SK-N-SH treated with all-trans-retinoic acid at 6 μM for 48 hours (cell line): ENCODE results near the gene KRTAP10-4.

Source experiments
- ATAC-seq: fragments of 200-7000 bp; cut with Tn5 transposase; 3 replicates; pipeline ENCODE4 v1.9.1; 2020; ENCODE audit warnings: mild to moderate bottlenecking, moderate library complexity
- ARNTL ChIP-seq: fragments of 450-650 bp; formaldehyde crosslinking; IDR thresholded peaks from 2 replicates; pipeline ENCODE4 v1.5.0; 2020; ENCODE audit warnings: low read depth, mild to moderate bottlenecking, moderate library complexity, borderline replicate concordance
- BACH2 ChIP-seq: fragments of 250-450 bp; sonication (Bioruptor Pico); IDR thresholded peaks from 2 replicates; pipeline ENCODE4 v1.9.0; 2021; ENCODE audit warnings: mild to moderate bottlenecking, borderline replicate concordance
- CREB5 ChIP-seq: fragments of 250-450 bp; sonication (Bioruptor Pico); IDR thresholded peaks from 2 replicates; pipeline ENCODE4 v1.5.1; 2020; ENCODE audit warnings: low read depth, mild to moderate bottlenecking, moderate library complexity
- CSDC2 ChIP-seq: fragments of 250-450 bp; sonication (Bioruptor Pico); IDR thresholded peaks from 2 replicates; pipeline ENCODE4 v1.5.0; 2020; ENCODE audit warnings: mild to moderate bottlenecking, moderate library complexity
- CSRNP3 ChIP-seq: fragments of 250-450 bp; sonication (Bioruptor Pico); IDR thresholded peaks from 2 replicates; pipeline ENCODE4 v1.5.1; 2021; ENCODE audit warnings: mild to moderate bottlenecking, moderate library complexity
- ESRRG ChIP-seq: fragments of 250-450 bp; sonication (Bioruptor Pico); IDR thresholded peaks from 2 replicates; pipeline ENCODE4 v1.6.1; 2021; ENCODE audit warnings: mild to moderate bottlenecking
- GLIS3 ChIP-seq: fragments of 250-450 bp; sonication (Bioruptor Pico); IDR thresholded peaks from 2 replicates; pipeline ENCODE4 v1.5.0; 2020; ENCODE audit warnings: mild to moderate bottlenecking, moderate library complexity
- ISL1 ChIP-seq: fragments of 250-450 bp; sonication (Bioruptor Pico); IDR thresholded peaks from 2 replicates; pipeline ENCODE4 v2.1.2; 2022; ENCODE audit warnings: mild to moderate bottlenecking, moderate library complexity
- OSR1 ChIP-seq: fragments of 250-450 bp; sonication (Bioruptor Pico); IDR thresholded peaks from 2 replicates; pipeline ENCODE4 v1.8.0; 2022; ENCODE audit warnings: moderate library complexity, mild to moderate bottlenecking, inconsistent platforms
- PATZ1 ChIP-seq: fragments of 250-450 bp; sonication (Bioruptor Pico); IDR thresholded peaks from 2 replicates; pipeline ENCODE4 v1.8.0; 2020; ENCODE audit warnings: mild to moderate bottlenecking, moderate library complexity, borderline replicate concordance
- POU6F1 ChIP-seq: fragments of 250-450 bp; sonication (Bioruptor Pico); IDR thresholded peaks from 2 replicates; pipeline ENCODE4 v1.8.0; 2021; ENCODE audit warnings: low read depth, mild to moderate bottlenecking, moderate library complexity, borderline replicate concordance
- PPARA ChIP-seq: fragments of 250-450 bp; sonication (Bioruptor Pico); IDR thresholded peaks from 2 replicates; pipeline ENCODE4 v1.5.0; 2020; ENCODE audit warnings: mild to moderate bottlenecking, borderline replicate concordance
- RARB ChIP-seq: fragments of 250-450 bp; sonication (Bioruptor Pico); IDR thresholded peaks from 2 replicates; pipeline ENCODE4 v1.8.0; 2021; ENCODE audit warnings: mild to moderate bottlenecking, moderate library complexity
- SNAI2 ChIP-seq: fragments of 250-450 bp; sonication (Bioruptor Pico); IDR thresholded peaks from 2 replicates; pipeline ENCODE4 v1.5.0; 2020; ENCODE audit warnings: mild to moderate bottlenecking, moderate library complexity
- TCF4 ChIP-seq: fragments of 250-450 bp; sonication (Bioruptor Pico); IDR thresholded peaks from 2 replicates; pipeline ENCODE4 v1.8.0; 2021; ENCODE audit warnings: mild to moderate bottlenecking, moderate library complexity, borderline replicate concordance
- TOX ChIP-seq: fragments of 250-450 bp; sonication (Bioruptor Pico); IDR thresholded peaks from 2 replicates; pipeline ENCODE4 v1.8.0; 2021; ENCODE audit warnings: mild to moderate bottlenecking, moderate library complexity, borderline replicate concordance
- ZC3H10 ChIP-seq: fragments of 250-450 bp; sonication (Bioruptor Pico); IDR thresholded peaks from 2 replicates; pipeline ENCODE4 v1.5.1; 2021; ENCODE audit warnings: mild to moderate bottlenecking, moderate library complexity
- ZFP3 ChIP-seq: fragments of 250-450 bp; sonication (Bioruptor Pico); IDR thresholded peaks from 2 replicates; pipeline ENCODE4 v1.5.0; 2020; ENCODE audit warnings: mild to moderate bottlenecking, moderate library complexity
- ZNF70 ChIP-seq: fragments of 450-650 bp; formaldehyde crosslinking; IDR thresholded peaks from 2 replicates; pipeline ENCODE4 v1.5.0; 2020; ENCODE audit warnings: mild to moderate bottlenecking, moderate library complexity

KRTAP10-4 gene

GRCh38 chr21:44576025-44576420 lies 2.5 kb downstream of the KRTAP10-4 start (continued):
- TF ChIP-seq POU6F1 (CRISPR knock-in tag) (no peak), PPARA (no peak), PATZ1 (no peak)
- TF ChIP-seq, all 23 proteins: peak for 0

GRCh38 chr21:44578371-44579055 lies 5.0 kb downstream of the KRTAP10-4 start:
- no peak for ATAC-seq
- no peak for TF ChIP-seq OSR1 (CRISPR knock-in tag)
- no peak for TF ChIP-seq RARB (CRISPR knock-in tag)
- TF ChIP-seq GLIS3 (CRISPR knock-in tag) = no peak
- TF ChIP-seq BACH2 (CRISPR knock-in tag) = no peak
- no peak for TF ChIP-seq TOX (CRISPR knock-in tag)
- TF ChIP-seq CREB5 (CRISPR knock-in tag) = no peak
- no peak for TF ChIP-seq ARNTL (CRISPR knock-in tag)
- TF ChIP-seq ESRRG (CRISPR knock-in tag) = no peak
- TF ChIP-seq ZFP3 (CRISPR knock-in tag) = no peak

GRCh38 chr21:44579056-44579832 lies 5.7 kb downstream of the KRTAP10-4 start:
- ATAC-seq = no peak
- TF ChIP-seq CSRNP3 (no peak), TCF4 (CRISPR knock-in tag) (no peak), ISL1 (CRISPR knock-in tag) (no peak), ZC3H10 (CRISPR knock-in tag) (no peak), SNAI2 (no peak), TOX (CRISPR knock-in tag) (no peak)

GRCh38 chr21:44579833-44580144 lies 6.3 kb downstream of the KRTAP10-4 start:
- no peak for ATAC-seq
- TF ChIP-seq CSDC2 (CRISPR knock-in tag) (no peak), ARNTL (CRISPR knock-in tag) (no peak), ESRRG (CRISPR knock-in tag) (no peak), TCF4 (CRISPR knock-in tag) (no peak), ZFP3 (CRISPR knock-in tag) (no peak), RARB (CRISPR knock-in tag) (no peak), ZNF70 (CRISPR knock-in tag) (no peak)

- ATAC-seq = peak; percentile 40; the same call in 1 of the 3 replicates
Measured at GRCh38 chr21:44580231-44580821, 6.8 kb downstream of the KRTAP10-4 start, which contains the start of gene KRTAP10-5. KRTAP10-5 (minus strand) TSS chr21:44580604; CDS start chr21:44580578, 26 bp downstream.
